NOMO-1 treated with DMSO at 0.1 percent for 48 hours (cell line): ENCODE measurements around the gene ILDR1.
"Not testable (repeated sequence)": the region's sequence is repeated elsewhere in the genome, so short reads cannot be mapped to it uniquely, and the experiment has no call there.

ENCODE experiments used
- DNase-seq: peaks from one replicate; lab custom pipeline; 2025; ENCODE audit not compliant: unreplicated experiment; lab: John Stamatoyannopoulos, UW

ILDR1 gene

DNA sequence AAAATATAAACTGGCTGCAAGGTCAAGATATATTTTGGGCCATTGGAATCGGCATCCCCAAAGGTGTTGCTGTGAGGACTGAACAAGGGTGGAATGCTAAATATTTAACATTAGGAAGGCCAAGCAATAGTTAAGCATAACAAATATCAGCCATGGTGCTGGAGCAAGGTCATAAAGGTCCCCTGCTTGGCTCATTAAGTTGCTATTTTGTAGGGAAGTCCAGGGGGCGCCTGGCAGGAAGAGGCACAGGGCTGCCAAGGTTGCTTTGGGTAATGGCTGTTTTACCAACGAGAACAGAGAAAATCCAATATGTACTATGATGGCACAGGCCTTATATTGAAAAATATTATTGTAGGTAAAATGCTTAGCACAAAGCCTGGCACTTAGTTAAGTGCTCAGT is 65.7 kb downstream of the ILDR1 start:
- no peak for DNase-seq

DNA sequence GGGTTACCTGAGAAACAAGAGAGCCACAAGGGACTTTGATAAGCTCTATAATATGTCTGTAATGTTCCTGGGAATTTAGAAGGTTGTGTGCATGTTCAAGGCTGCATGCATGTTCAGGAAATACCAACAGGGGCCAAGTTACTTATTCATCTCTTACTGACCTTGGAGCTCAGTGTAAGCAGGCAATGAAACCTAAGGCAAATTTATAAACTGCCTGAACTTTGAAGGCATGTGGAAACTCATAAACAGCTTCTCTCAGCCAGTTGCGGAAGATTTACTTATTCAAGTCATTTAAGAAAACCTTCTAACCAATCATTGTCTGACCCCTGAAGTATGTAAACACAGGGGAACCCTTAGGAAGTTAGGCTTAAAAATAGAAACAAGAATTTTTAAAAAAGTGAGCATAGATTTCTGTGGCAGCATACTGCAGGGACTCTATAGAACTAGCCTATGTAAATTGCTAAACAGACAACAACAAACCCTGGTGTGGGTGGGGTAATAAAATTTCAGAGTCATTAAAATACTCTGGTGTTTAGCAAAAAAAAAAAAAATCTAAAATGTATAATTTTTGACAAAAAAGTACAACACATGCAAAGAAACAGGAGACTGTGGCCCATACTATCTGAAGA is 70.6 kb downstream of the ILDR1 start:
- DNase-seq: no peak

DNA sequence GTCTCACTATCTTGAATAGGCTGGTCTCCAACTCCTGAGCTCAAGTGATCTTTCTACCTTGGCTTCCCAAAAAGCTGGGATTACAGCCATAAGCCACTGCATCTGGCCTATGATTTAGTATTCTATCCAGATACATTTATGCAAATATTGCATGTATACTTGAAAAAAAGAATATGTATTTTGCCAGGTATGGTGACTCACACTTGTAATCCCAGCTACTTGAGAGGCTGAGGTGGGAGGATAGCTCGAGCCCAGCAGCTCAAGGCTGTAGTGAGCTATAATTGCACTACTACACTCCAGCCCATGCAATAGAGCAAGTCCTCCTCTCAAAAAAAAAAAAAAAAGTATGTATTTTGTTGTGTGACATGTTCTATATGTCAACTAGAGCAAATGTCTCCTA is 73.4 kb downstream of the ILDR1 start:
- DNase-seq: no peak

DNA sequence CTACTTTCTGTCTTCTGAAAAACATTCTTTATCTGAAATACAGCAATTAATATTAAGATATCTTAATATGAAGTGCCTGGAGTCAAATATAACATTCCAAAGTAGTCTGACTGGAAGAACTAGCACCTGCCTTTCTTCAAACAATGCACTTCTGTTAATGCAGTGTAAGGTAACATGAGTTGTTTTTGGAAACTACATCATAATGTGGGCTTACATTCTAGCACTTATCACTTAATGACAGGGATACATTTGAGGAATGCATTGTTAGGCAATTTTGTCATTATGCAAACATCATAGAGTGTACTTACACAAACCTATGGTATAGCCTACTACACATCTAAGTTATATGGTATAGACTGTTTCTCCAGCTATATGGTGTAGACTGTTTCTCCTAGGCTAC is 78.6 kb downstream of the ILDR1 start:
- DNase-seq: no peak

DNA sequence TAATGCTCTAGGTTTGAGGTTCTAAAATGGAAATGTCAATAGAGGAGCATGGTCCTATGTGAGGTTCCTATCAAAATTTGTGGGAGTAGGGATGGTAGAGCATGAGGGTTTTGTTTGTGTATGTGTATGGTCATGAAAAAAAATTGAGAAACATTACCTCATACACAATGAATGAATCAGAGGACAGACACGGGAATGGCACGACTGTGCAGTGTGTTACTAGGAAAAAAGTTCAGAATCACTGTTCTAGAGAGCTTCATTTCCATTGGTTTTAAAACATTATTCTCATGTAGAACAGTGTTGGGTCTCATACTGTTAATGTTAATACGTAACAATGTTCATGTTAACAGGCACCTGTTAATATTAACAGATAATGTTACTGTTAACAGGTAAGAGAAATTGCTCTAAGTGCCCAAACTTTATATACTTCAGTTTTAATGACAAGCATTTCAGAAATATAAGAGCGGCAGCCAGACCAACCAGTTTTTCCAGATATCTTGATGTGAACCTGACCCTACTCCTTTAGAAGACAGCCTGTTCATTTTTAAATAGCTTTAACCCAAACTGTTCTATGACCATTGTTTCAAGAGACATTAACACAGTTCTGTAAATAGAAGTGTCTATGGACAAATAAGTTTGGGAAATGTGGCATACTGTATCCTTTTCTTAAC is 79.8 kb downstream of the ILDR1 start:
- no peak for DNase-seq

DNA sequence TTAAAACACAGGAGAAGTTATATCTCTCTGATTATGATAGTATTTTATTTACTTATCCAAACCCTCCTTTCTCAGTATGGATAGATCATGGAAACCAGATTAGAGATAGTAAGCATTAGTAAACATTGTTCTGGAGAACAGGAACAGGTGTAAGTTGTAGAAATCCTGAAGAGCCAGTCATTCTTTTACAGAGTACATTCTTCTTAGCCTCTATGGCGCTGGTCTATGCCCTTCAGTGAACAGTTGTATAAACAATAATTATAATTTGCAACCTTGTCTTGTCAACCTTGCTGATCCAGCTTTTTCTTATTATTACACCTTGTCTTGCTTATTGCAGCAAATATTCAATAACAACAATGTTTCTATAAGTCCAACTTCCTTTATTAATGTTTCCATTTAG is 80.5 kb downstream of the ILDR1 start:
- DNase-seq: no peak

DNA sequence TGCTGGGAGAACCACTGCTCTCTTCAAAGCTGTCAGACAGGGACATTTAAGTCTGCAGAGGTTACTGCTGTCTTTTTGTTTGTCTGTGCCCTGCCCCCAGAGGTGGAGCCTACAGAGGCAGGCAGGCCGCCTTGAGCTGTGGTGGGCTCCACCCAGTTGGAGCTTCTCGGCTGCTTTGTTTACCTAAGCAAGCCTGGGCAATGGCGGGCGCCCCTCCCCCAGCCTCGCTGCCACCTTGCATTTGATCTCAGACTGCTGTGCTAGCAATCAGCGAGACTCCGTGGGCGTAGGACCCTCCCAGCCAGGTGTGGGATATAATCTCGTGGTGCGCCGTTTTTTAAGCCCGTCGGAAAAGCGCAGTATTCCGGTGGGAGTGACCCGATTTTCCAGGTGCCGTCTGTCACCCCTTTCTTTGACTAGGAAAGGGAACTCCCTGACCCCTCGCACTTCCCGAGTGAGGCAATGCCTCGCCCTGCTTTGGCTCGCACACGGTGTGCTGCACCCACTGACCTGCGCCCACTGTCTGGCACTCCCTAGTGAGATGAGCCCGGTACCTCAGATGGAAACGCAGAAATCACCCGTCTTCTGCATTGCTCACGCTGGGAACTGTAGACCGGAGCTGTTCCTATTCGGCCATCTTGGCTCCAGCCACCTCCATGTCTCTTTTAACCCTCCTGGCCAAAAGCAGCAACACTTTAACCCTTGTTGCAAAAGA is 83.7 kb downstream of the ILDR1 start:
- DNase-seq: not testable (repeated sequence)
